ENCODE results near the gene EEF2K. TPM values are rescaled to one million over a fixed set of nuclear protein-coding genes. Genes with fewer than 3 reads are reported as not detected.

The EEF2K gene
- total RNA-seq, 2 donors from 2014 or later = 23.6 to 25.1 TPM

- 36 to 37% methylated on average over 10 of the region's 10 CpGs for WGBS, 2 donors
- intact Hi-C loops (cut with DNase I) = loop anchor here (10.0 kb wide), 1 partner anchor 97 kb away; no protein-coding TSS in a partner anchor
- H3K27ac ChIP-seq = peak overlapping the region in 3 of 4 donors; percentile 84 to 93 (median 92)
- DNase-seq (no peak), ATAC-seq (no peak)
- H3K4me1 ChIP-seq = peaks cover 32% of the 10 kb centered on the region
- H3K27me3 ChIP-seq = no peaks in the 10 kb centered on the region
- no peaks in the 10 kb centered on the region for H3K9me3 ChIP-seq
- H3K4me3 ChIP-seq = peak overlapping the region; percentile 97 to 99
- TF ChIP-seq POLR2A (IDR thresholded peaks at IDR 0.05) = no peak
- TF ChIP-seq CTCF (IDR thresholded peaks at IDR 0.05) = no peak
- no peaks in the 10 kb centered on the region for H3K36me3 ChIP-seq (replicated peaks in 1 of 2; ENCODE audit: insufficient read depth in 1 of 2, low read depth in 2 of 2)
Observed at GRCh38 chr16:22207715-22208360, 1.8 kb downstream of the EEF2K start.

- Histone ChIP-seq H3K27me3 (no peaks in the 10 kb centered on the region), H3K9me3 (no peaks in the 10 kb centered on the region), H3K4me1 (peaks cover 32% of the 10 kb centered on the region), H3K4me3 (no peak overlapping the region), H3K36me3 (replicated peaks in 1 of 2; ENCODE audit: insufficient read depth in 1 of 2, low read depth in 2 of 2) (no peaks in the 10 kb centered on the region), H3K27ac (no peak overlapping the region)
- DNase-seq (no peak), ATAC-seq (no peak)
- TF ChIP-seq CTCF (IDR thresholded peaks at IDR 0.05) = no peak
- no peak for TF ChIP-seq POLR2A (IDR thresholded peaks at IDR 0.05)
- 89 to 92% methylated on average over 6 of the region's 6 CpGs for WGBS, 2 donors
- intact Hi-C loops (cut with DNase I) = no loop called here
Observed at GRCh38 chr16:22210285-22210684, 4.2 kb downstream of the EEF2K start.

- no peak for ATAC-seq
- no peak for TF ChIP-seq POLR2A (IDR thresholded peaks at IDR 0.05)
- no peak for TF ChIP-seq CTCF (IDR thresholded peaks at IDR 0.05)
- H3K4me3 ChIP-seq = no peak overlapping the region
- H3K27me3 ChIP-seq = no peaks in the 10 kb centered on the region
- H3K27ac ChIP-seq = no peak overlapping the region
- peaks cover 33% of the 10 kb centered on the region for H3K4me1 ChIP-seq
- H3K9me3 ChIP-seq = no peaks in the 10 kb centered on the region
- no peaks in the 10 kb centered on the region for H3K36me3 ChIP-seq (replicated peaks in 1 of 2; ENCODE audit: insufficient read depth in 1 of 2, low read depth in 2 of 2)
- DNase-seq = no peak
- intact Hi-C loops (cut with DNase I) = no loop called here
- WGBS, 2 donors = 68 to 79% methylated on average over 2 of the region's 2 CpGs
Observed at GRCh38 chr16:22210854-22211253, 4.8 kb downstream of the EEF2K start.

- intact Hi-C loops (cut with DNase I) = no loop called here
- no peaks in the 10 kb centered on the region for H3K36me3 ChIP-seq (replicated peaks in 1 of 2; ENCODE audit: insufficient read depth in 1 of 2, low read depth in 2 of 2)
Observed at GRCh38 chr16:22213236-22213635, 7.2 kb downstream of the EEF2K start.

More at GRCh38 chr16:22213236-22213635, 7.2 kb downstream of the EEF2K start:
- Histone ChIP-seq H3K4me1 (peaks cover 30% of the 10 kb centered on the region), H3K27me3 (no peaks in the 10 kb centered on the region), H3K4me3 (no peak overlapping the region), H3K27ac (no peak overlapping the region), H3K9me3 (no peaks in the 10 kb centered on the region)
- TF ChIP-seq POLR2A (IDR thresholded peaks at IDR 0.05) = no peak
- no peak for TF ChIP-seq CTCF (IDR thresholded peaks at IDR 0.05)
- 77 to 80% methylated on average over 4 of the region's 4 CpGs for WGBS, 2 donors
- ATAC-seq (no peak), DNase-seq (no peak)

Data from body of pancreas (tissue), 4 donors.